Stimulated activated CD4-positive, alpha-beta T cell treated with anti-CD3 and anti-CD28 coated beads, Interleukin-4, amount 100 ng/mL, for 1 hour (primary cell): ENCODE results near the gene RSBN1.

Experiments used
- DNase-seq: peaks from one replicate; pipeline ENCODE4 v3.0.0-alpha.2; 2020

RSBN1 gene

GRCh38 chr1:113811156-113811887, 954 bp downstream of the RSBN1 start:
- peak; percentile 21 for DNase-seq

- no peak for DNase-seq
Measured at GRCh38 chr1:113809670-113810602, 2.3 kb downstream of the RSBN1 start.

- DNase-seq = no peak
Measured at GRCh38 chr1:113808450-113809195, 3.7 kb downstream of the RSBN1 start.

GRCh38 chr1:113805639-113806038, 6.6 kb downstream of the RSBN1 start:
- DNase-seq = no peak

GRCh38 chr1:113805256-113805531, 7.1 kb downstream of the RSBN1 start:
- no peak for DNase-seq

- no peak for DNase-seq
Measured at GRCh38 chr1:113804421-113805255, 7.6 kb downstream of the RSBN1 start.

GRCh38 chr1:113802367-113803007, 9.8 kb downstream of the RSBN1 start:
- no peak for DNase-seq

- DNase-seq = no peak
Measured at GRCh38 chr1:113800487-113800886, 11.8 kb downstream of the RSBN1 start.

GRCh38 chr1:113797472-113797871, 14.8 kb downstream of the RSBN1 start:
- no peak for DNase-seq

GRCh38 chr1:113793878-113794834, 18.1 kb downstream of the RSBN1 start:
- DNase-seq = no peak

GRCh38 chr1:113792986-113793385, 19.3 kb downstream of the RSBN1 start:
- DNase-seq = no peak

- no peak for DNase-seq
Measured at GRCh38 chr1:113792471-113792870, 19.8 kb downstream of the RSBN1 start.

- DNase-seq = no peak
Measured at GRCh38 chr1:113788802-113789201, 23.5 kb downstream of the RSBN1 start.

- no peak for DNase-seq
Measured at GRCh38 chr1:113787663-113788062, 24.6 kb downstream of the RSBN1 start.

GRCh38 chr1:113786069-113786468, 26.2 kb downstream of the RSBN1 start:
- DNase-seq = no peak

- DNase-seq = peak; percentile 11
Measured at GRCh38 chr1:113784104-113784779, 28.0 kb downstream of the RSBN1 start.

- DNase-seq = no peak
Measured at GRCh38 chr1:113783254-113784103, 28.8 kb downstream of the RSBN1 start.

GRCh38 chr1:113782406-113782805, 29.9 kb downstream of the RSBN1 start:
- DNase-seq = no peak
